Neural crest cell (in vitro differentiated cells): Measurements from ENCODE around the gene RABGAP1L. TPM values are rescaled to one million over a fixed set of nuclear protein-coding genes. Genes with fewer than 3 reads are reported as not detected.

Source experiments
- DNase-seq: peaks from one replicate; pipeline ENCODE4 v3.0.0; 2021; ENCODE audit warnings: low read depth, mixed read lengths, low spot score
- H3K27ac Mint-ChIP-seq: one replicate; pipeline ENCODE4 v1.8.0; 2021; ENCODE audit warnings: mild to moderate bottlenecking, mixed read lengths; ENCODE audit not compliant: unreplicated experiment
- H3K27me3 Mint-ChIP-seq: 2 replicates; pipeline ENCODE4 v1.8.0; 2021; ENCODE audit warnings: low read depth, mild to moderate bottlenecking, mixed read lengths
- H3K36me3 Mint-ChIP-seq: 2 replicates; pipeline ENCODE4 v1.8.0; 2021; ENCODE audit warnings: low read depth, mild to moderate bottlenecking, mixed read lengths
- H3K4me1 Mint-ChIP-seq: 2 replicates; pipeline ENCODE4 v1.8.0; 2021; ENCODE audit warnings: mixed read lengths
- H3K4me3 Mint-ChIP-seq: one replicate; pipeline ENCODE4 v1.8.0; 2021; ENCODE audit warnings: mild to moderate bottlenecking, mixed read lengths
- H3K9me3 Mint-ChIP-seq: 2 replicates; pipeline ENCODE4 v1.8.0; 2021; ENCODE audit warnings: mixed read lengths
- CTCF ChIP-seq: fragments of 200-600 bp; sonication (generic); conservative IDR thresholded peaks from 2 replicates; pipeline ENCODE4 v1.5.0; 2021; ENCODE audit warnings: antibody characterized with exemption, mild to moderate bottlenecking
- total RNA-seq: library from RNA; stranded (reverse); gene quantifications from 2 replicates; pipeline ENCODE4 v1.2.1, GENCODE V29; 2021

The RABGAP1L gene
- total RNA-seq, 1 donor from 2014 or later: 25.6 TPM

GRCh38 chr1:174656409-174657059 lies 497.2 kb downstream of the RABGAP1L start:
- no peak overlapping the region for H3K27ac Mint-ChIP-seq
- TF ChIP-seq CTCF: no peak
- peaks cover 6% of the 10 kb centered on the region for H3K36me3 Mint-ChIP-seq
- H3K9me3 Mint-ChIP-seq: no peaks in the 10 kb centered on the region
- DNase-seq: no peak
- H3K4me3 Mint-ChIP-seq: no peak overlapping the region
- no peaks in the 10 kb centered on the region for H3K27me3 Mint-ChIP-seq
- H3K4me1 Mint-ChIP-seq: peaks cover 14% of the 10 kb centered on the region

GRCh38 chr1:174657411-174657810 lies 498.1 kb downstream of the RABGAP1L start:
- no peak for TF ChIP-seq CTCF
- H3K27ac Mint-ChIP-seq: no peak overlapping the region

GRCh38 chr1:174657893-174658292 lies 498.6 kb downstream of the RABGAP1L start:
- no peak for TF ChIP-seq CTCF
- no peak overlapping the region for H3K27ac Mint-ChIP-seq
- H3K9me3 Mint-ChIP-seq: no peaks in the 10 kb centered on the region
- no peak for DNase-seq
- H3K27me3 Mint-ChIP-seq: no peaks in the 10 kb centered on the region
- H3K36me3 Mint-ChIP-seq: no peaks in the 10 kb centered on the region
- peaks cover 7% of the 10 kb centered on the region for H3K4me1 Mint-ChIP-seq
- H3K4me3 Mint-ChIP-seq: no peak overlapping the region

More at GRCh38 chr1:174657411-174657810, 498.1 kb downstream of the RABGAP1L start:
- no peak for DNase-seq
- Mint-ChIP-seq H3K27me3 (no peaks in the 10 kb centered on the region), H3K9me3 (no peaks in the 10 kb centered on the region), H3K36me3 (peaks cover 1% of the 10 kb centered on the region), H3K4me1 (peaks cover 12% of the 10 kb centered on the region), H3K4me3 (no peak overlapping the region)

GRCh38 chr1:174659823-174660222 lies 500.5 kb downstream of the RABGAP1L start:
- TF ChIP-seq CTCF: no peak
- H3K9me3 Mint-ChIP-seq: no peaks in the 10 kb centered on the region
- H3K4me3 Mint-ChIP-seq: no peak overlapping the region
- no peaks in the 10 kb centered on the region for H3K27me3 Mint-ChIP-seq
- H3K27ac Mint-ChIP-seq: no peak overlapping the region
- no peaks in the 10 kb centered on the region for H3K4me1 Mint-ChIP-seq
- no peaks in the 10 kb centered on the region for H3K36me3 Mint-ChIP-seq
- no peak for DNase-seq

- H3K4me1 Mint-ChIP-seq: no peaks in the 10 kb centered on the region
- H3K27me3 Mint-ChIP-seq: no peaks in the 10 kb centered on the region
- no peaks in the 10 kb centered on the region for H3K9me3 Mint-ChIP-seq
- H3K4me3 Mint-ChIP-seq: no peak overlapping the region
- no peaks in the 10 kb centered on the region for H3K36me3 Mint-ChIP-seq
- no peak for DNase-seq
- H3K27ac Mint-ChIP-seq: no peak overlapping the region
- TF ChIP-seq CTCF: no peak
These were observed 501.2 kb downstream of the RABGAP1L start for GRCh38 chr1:174660476-174660875.
